NT2/D1 (cell line): ENCODE measurements around the gene PHLDB3.

Source experiments
- SUZ12 ChIP-seq: IDR thresholded peaks from 2 replicates; pipeline ENCODE4 v1.6.1; 2011; ENCODE audit not compliant: insufficient read length, insufficient read depth; ENCODE audit errors: extremely low read depth
- YY1 ChIP-seq: IDR thresholded peaks from 2 replicates; pipeline ENCODE4 v1.6.1; 2011; ENCODE audit not compliant: insufficient read length, insufficient read depth
- ZNF274 ChIP-seq: IDR thresholded peaks from 2 replicates; pipeline ENCODE4 v1.6.1; 2011; ENCODE audit warnings: mild to moderate bottlenecking, low read depth, low read length

DNA sequence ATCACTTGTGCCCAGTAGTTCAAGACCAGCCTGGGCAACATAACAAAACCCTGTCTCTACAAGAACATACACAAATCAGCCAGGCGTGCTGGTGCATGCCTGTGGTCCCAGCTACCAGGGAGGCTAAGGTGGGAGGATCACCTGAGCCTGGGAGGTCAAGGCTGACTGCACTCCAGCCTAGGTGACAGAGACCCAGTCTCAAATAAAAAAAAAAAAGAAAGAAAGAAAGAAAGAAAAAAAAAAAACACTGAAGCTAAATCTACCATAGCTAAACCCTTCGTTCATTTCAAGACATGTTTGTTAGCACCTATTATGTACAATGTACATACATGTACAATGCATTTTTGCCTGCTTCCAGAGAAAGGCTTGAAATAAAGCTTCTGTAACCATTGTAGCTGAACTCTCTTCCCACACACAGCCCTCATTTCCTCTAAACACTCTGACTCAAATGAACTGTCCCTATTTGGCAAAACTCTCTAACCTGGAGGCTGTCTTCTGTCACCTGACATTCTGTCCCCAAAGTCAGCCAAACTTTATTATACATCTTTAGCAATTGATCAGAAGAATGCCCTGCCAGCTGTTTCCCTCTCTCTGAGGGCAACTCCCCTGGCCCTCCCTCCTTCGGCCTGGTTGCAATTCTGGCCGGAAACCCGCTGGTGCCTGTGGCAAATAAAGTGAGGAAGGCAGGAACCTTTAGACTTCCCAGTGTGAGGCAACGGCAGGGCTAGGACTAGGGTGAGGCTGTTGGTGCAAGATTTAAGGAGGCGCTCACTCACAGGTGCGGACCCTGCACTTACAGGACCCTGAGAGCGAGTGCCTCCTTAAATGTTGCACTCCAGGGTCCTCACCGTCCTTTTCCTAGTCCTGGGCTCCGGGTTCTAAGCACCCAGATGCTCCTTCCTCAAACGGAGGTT is 20.6 kb upstream of the PHLDB3 start:
- TF ChIP-seq YY1 (no peak), SUZ12 (no peak), ZNF274 (no peak)
